Mesenchymal stem cell (in vitro differentiated cells and primary cell): ENCODE data around the gene SLC12A3.

ENCODE experiments used
- DNase-seq: peaks from one replicate; pipeline ENCODE4 v3.0.0-alpha.2; 2013
- H2AFZ ChIP-seq: one replicate; pipeline ENCODE4 v1.6.1; 2013; ENCODE audit warnings: low read depth, mild to moderate bottlenecking, control low read depth, inconsistent platforms, low read length, moderate library complexity
- H2AK5ac ChIP-seq: 2 replicates; pipeline ENCODE4 v1.6.1; 2013; ENCODE audit warnings: low read length, moderate library complexity, mild to moderate bottlenecking, inconsistent platforms; ENCODE audit not compliant: severe bottlenecking
- H2BK120ac ChIP-seq: one replicate; pipeline ENCODE4 v1.6.1; 2013; ENCODE audit warnings: low read depth, mild to moderate bottlenecking, inconsistent platforms, low read length, moderate library complexity
- H2BK12ac ChIP-seq, 2 experiments: one replicate each; pipeline ENCODE4 v1.6.1; 2013; ENCODE audit warnings: inconsistent platforms in 2 of 2, low read length in 2 of 2, mild to moderate bottlenecking in 2 of 2, moderate library complexity in 2 of 2, control low read depth in 1 of 2
- H2BK15ac ChIP-seq: one replicate; pipeline ENCODE4 v1.6.1; 2013; ENCODE audit warnings: mild to moderate bottlenecking, low read depth, inconsistent platforms; ENCODE audit not compliant: poor library complexity, severe bottlenecking
- H2BK5ac ChIP-seq: 2 replicates; pipeline ENCODE4 v1.6.1; 2013; ENCODE audit warnings: low read depth, mild to moderate bottlenecking, low read length, control low read depth, inconsistent platforms; ENCODE audit not compliant: poor library complexity, severe bottlenecking
- H3K14ac ChIP-seq, 2 experiments: one replicate each; pipeline ENCODE4 v1.6.1; 2013; ENCODE audit warnings: inconsistent platforms in 2 of 2, low read length in 2 of 2, control low read depth in 1 of 2, mild to moderate bottlenecking in 1 of 2, moderate library complexity in 1 of 2
- H3K18ac ChIP-seq, 2 experiments: one replicate each; pipeline ENCODE4 v1.6.1; 2013; ENCODE audit warnings: inconsistent platforms in 2 of 2, low read length in 2 of 2, control low read depth in 1 of 2, low read depth in 1 of 2, mild to moderate bottlenecking in 1 of 2
- H3K23ac ChIP-seq, 2 experiments: one replicate each; pipeline ENCODE4 v1.6.1; 2013; ENCODE audit warnings: inconsistent platforms in 2 of 2, low read length in 2 of 2, mild to moderate bottlenecking in 2 of 2, moderate library complexity in 2 of 2, control low read depth in 1 of 2
- H3K27ac ChIP-seq: 2 replicates; pipeline ENCODE4 v1.5.1; 2013; ENCODE audit warnings: mild to moderate bottlenecking, moderate library complexity, low read length, control low read depth, inconsistent platforms; ENCODE audit not compliant: poor library complexity, severe bottlenecking
- H3K27me3 ChIP-seq, 2 experiments: 2 replicates each; pipeline versions ENCODE4 v1.6.1 to v1.7.0; 2013; ENCODE audit warnings: low read length in 2 of 2, mild to moderate bottlenecking in 2 of 2, moderate library complexity in 2 of 2, control low read depth in 1 of 2, inconsistent platforms in 1 of 2; ENCODE audit not compliant: control insufficient read depth in 1 of 2, insufficient read depth in 1 of 2
- H3K36me3 ChIP-seq, 2 experiments: 2 replicates each; pipeline versions ENCODE4 v1.6.1 to v1.7.0; 2013; ENCODE audit warnings: low read length in 2 of 2, control low read depth in 1 of 2, inconsistent platforms in 1 of 2, low read depth in 1 of 2, mild to moderate bottlenecking in 1 of 2; ENCODE audit not compliant: insufficient read depth in 2 of 2, control insufficient read depth in 1 of 2
- H3K4ac ChIP-seq, 2 experiments: one replicate each; pipeline ENCODE4 v1.6.1; 2013; ENCODE audit warnings: inconsistent platforms in 2 of 2, low read length in 2 of 2, mild to moderate bottlenecking in 2 of 2, moderate library complexity in 2 of 2, control low read depth in 1 of 2, low read depth in 1 of 2
- H3K4me1 ChIP-seq: 2 replicates; pipeline ENCODE4 v1.6.1; 2013; ENCODE audit warnings: low read depth, low read length, control low read depth; ENCODE audit not compliant: control insufficient read depth, insufficient read depth
- H3K4me2 ChIP-seq: 2 replicates; pipeline ENCODE4 v1.6.1; 2013; ENCODE audit warnings: low read length, mild to moderate bottlenecking, inconsistent platforms; ENCODE audit not compliant: poor library complexity, severe bottlenecking
- H3K4me3 ChIP-seq, 2 experiments: 2 replicates each; pipeline versions ENCODE4 v1.5.1 to v1.7.0; 2013; ENCODE audit warnings: low read length in 2 of 2, mild to moderate bottlenecking in 2 of 2, control low read depth in 1 of 2, low read depth in 1 of 2; ENCODE audit not compliant: insufficient read depth in 1 of 2
- H3K79me1 ChIP-seq: replicated peaks from 2 replicates; pipeline ENCODE4 v1.6.1; 2013; ENCODE audit warnings: mild to moderate bottlenecking, control low read depth, low read length, inconsistent platforms; ENCODE audit not compliant: poor library complexity, severe bottlenecking
- H3K9ac ChIP-seq: 2 replicates; pipeline ENCODE4 v1.7.0; 2013; ENCODE audit warnings: mild to moderate bottlenecking, low read length, moderate library complexity
- H3K9me3 ChIP-seq: 2 replicates; pipeline ENCODE4 v1.7.0; 2013; ENCODE audit warnings: mild to moderate bottlenecking, low read length; ENCODE audit not compliant: control insufficient read depth
- H4K8ac ChIP-seq: one replicate; pipeline ENCODE4 v1.6.1; 2013; ENCODE audit warnings: inconsistent platforms, mild to moderate bottlenecking, low read length, moderate library complexity
- H4K91ac ChIP-seq: one replicate; pipeline ENCODE4 v1.6.1; 2013; ENCODE audit warnings: mild to moderate bottlenecking, low read length, inconsistent platforms
- WGBS: methylation state at CpG from one replicate; pipeline ENCODE4 v1.1.7; 2013; ENCODE audit warnings: mixed read lengths; 5-methylcytosine and 5-hydroxymethylcytosine counted together

Gene SLC12A3

DNA sequence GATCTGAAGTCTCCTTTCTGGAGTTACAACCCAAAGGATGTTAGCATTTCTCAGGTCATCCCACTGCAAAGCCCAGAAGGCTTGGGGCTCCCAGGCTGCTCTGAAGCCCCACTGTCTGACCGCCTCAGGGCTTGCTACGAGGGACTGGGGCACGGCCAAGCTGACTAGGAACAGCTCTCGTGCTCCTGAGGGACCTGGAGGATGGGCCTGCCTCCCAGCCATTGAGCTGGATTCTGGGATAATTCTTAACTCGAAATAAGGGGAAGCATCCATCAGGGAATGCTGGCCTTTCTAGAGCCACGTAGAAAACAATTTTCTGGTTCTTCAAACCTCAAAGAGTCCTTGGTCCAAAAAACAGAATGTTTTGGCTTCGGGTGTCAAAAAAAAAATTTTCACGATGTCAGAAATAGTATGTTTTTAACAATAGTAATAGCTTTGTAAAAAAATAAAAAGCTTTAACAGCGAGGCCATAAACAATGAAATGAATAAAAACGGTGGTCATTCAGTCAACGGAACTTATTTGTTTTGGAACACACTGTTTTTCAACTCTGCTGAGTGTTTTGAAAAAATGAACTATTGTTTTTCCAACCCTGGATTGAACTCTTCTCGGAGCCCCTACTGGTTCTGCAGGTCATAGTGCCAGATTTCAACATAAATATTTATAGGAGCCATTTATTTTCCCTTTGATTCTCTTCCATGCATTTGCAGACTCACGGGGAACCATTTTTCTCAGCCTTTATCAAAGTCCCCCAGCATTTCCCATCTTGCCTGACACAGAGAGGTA lies 50.5 kb downstream of the SLC12A3 start:
- Histone ChIP-seq H2AFZ (no peak overlapping the region), H3K27me3 (peaks cover 4 to 48% of the 10 kb centered on the region in 2 experiments), H2BK5ac (no peak overlapping the region), H3K23ac (no peak overlapping the region), H4K8ac (no peak overlapping the region), H3K27ac (no peak overlapping the region), H3K36me3 (no peaks in the 10 kb centered on the region), H3K4me2 (no peak overlapping the region), H2BK120ac (no peak overlapping the region), H3K4me1 (peaks cover 23% of the 10 kb centered on the region), H3K4me3 (no peak overlapping the region), H2BK15ac (no peak overlapping the region), H2BK12ac (no peak overlapping the region), H3K9me3 (no peaks in the 10 kb centered on the region), H4K91ac (no peak overlapping the region), H3K79me1 (no peaks in the 10 kb centered on the region), H3K14ac (no peak overlapping the region), H3K9ac (no peak overlapping the region), H3K18ac (no peak overlapping the region), H3K4ac (no peak overlapping the region), H2AK5ac (peak overlapping the region; percentile 14)
- WGBS, result 89% methylated on average over 13 of the region's 13 CpGs
- DNase-seq, result no peak

DNA sequence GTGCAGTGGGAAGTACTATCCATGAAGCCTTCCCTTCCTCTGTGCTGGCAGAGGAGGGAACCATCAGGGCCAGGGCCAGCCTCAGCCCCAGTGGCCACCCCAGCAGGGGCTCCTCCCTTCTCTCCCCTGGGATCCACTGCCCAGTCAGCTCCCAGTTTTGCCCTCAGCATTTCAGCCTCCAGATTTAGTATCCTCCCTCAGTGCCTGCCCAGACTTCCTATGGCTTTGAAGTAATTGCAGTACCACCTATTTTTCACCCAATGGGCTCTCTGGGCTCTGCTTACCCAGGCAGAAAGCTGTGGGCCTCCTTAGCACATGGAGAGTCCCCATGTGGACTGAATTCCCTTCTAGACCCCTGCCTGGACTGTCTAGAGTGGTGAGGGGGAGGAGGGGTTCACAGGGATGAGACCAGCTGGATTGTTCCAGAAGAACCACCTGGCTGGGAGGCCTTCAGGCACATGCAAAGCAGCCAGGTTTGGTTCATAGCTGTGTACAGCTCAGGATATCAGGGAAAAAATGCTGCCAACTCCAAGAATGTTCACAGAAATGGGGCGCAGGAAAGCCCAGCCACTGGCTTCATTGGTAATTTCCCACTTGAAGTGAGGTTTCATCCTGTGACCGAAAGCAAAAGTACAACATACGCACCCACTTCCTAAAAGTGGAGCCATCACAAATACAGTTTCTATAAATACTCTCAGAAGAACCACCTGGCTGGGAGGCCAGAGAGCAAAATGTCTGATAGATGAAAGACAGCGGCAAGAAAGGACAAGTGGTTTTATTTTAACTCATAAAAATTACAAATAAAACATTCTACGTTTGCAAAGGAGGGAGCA lies 51.8 kb downstream of the SLC12A3 start:
- no peak overlapping the region for H2BK12ac ChIP-seq
- no peak overlapping the region for H4K91ac ChIP-seq
- 95% methylated on average over 2 of the region's 5 CpGs for WGBS
- no peaks in the 10 kb centered on the region for H3K9me3 ChIP-seq
- no peaks in the 10 kb centered on the region for H3K36me3 ChIP-seq
- no peak overlapping the region for H3K9ac ChIP-seq
- no peaks in the 10 kb centered on the region for H3K79me1 ChIP-seq
- H3K4me3 ChIP-seq, result no peak overlapping the region
- H2BK15ac ChIP-seq, result no peak overlapping the region
- no peak overlapping the region for H3K4me2 ChIP-seq
- H3K4ac ChIP-seq, result no peak overlapping the region
- no peak overlapping the region for H3K23ac ChIP-seq
- no peak overlapping the region for H2AFZ ChIP-seq
- H2BK120ac ChIP-seq, result no peak overlapping the region
- peaks cover 15% of the 10 kb centered on the region for H3K4me1 ChIP-seq
- H3K18ac ChIP-seq, result no peak overlapping the region
- H3K14ac ChIP-seq, result no peak overlapping the region
- H2AK5ac ChIP-seq, result peak overlapping the region; percentile 15
- no peak for DNase-seq
- peaks cover 4 to 58% of the 10 kb centered on the region in 2 experiments for H3K27me3 ChIP-seq
- no peak overlapping the region for H2BK5ac ChIP-seq
- no peak overlapping the region for H3K27ac ChIP-seq
- no peak overlapping the region for H4K8ac ChIP-seq

DNA sequence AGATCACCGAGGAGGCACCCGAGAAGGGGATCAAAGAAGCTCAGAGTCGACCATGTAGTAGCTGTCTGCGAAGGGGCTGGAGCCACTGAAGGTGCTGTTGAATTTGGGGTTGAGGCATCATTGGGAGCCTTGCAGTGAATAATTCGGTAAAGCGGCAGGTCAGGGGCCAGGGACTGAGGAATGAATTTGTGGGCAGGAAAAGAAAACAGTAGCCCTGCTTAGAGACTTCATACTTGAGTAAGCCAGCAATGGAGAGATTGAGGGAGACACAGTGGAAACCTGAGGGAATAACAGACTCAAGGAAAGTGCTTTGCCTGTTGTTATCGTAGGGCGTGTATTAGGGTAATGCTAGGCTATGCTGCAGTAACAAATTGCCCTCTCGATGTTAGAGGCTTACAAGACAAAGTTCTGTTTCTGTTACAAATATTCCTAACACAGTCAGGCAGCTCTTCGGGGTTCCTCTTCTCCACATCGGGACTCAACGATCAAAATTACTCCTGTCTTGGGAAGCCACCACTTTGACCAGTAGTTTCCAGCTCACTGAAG lies 53.5 kb downstream of the SLC12A3 start:
- H4K91ac ChIP-seq, result no peak overlapping the region
- H2BK15ac ChIP-seq, result peak overlapping the region; percentile 8
- no peak overlapping the region for H3K9ac ChIP-seq
- peaks cover 3% of the 10 kb centered on the region for H3K4me1 ChIP-seq
- no peak for DNase-seq
- H3K18ac ChIP-seq, result no peak overlapping the region
- H3K9me3 ChIP-seq, result no peaks in the 10 kb centered on the region
- no peak overlapping the region for H2BK12ac ChIP-seq
- no peak overlapping the region for H2AFZ ChIP-seq
- 93% methylated on average over 10 of the region's 12 CpGs for WGBS
- peak overlapping the region; percentile 70 for H2AK5ac ChIP-seq
- H3K14ac ChIP-seq, result no peak overlapping the region
- no peak overlapping the region for H3K4me2 ChIP-seq
- no peak overlapping the region for H2BK120ac ChIP-seq
- H2BK5ac ChIP-seq, result peak overlapping the region; percentile 36
- H3K23ac ChIP-seq, result no peak overlapping the region
- H3K79me1 ChIP-seq, result no peaks in the 10 kb centered on the region
- no peak overlapping the region for H3K4ac ChIP-seq
- peaks cover 4 to 58% of the 10 kb centered on the region in 2 experiments for H3K27me3 ChIP-seq
- H3K36me3 ChIP-seq, result no peaks in the 10 kb centered on the region
- no peak overlapping the region for H3K4me3 ChIP-seq
- no peak overlapping the region for H4K8ac ChIP-seq
- no peak overlapping the region for H3K27ac ChIP-seq
